ENCODE results near the gene CLEC20A.

CLEC20A gene

DNA sequence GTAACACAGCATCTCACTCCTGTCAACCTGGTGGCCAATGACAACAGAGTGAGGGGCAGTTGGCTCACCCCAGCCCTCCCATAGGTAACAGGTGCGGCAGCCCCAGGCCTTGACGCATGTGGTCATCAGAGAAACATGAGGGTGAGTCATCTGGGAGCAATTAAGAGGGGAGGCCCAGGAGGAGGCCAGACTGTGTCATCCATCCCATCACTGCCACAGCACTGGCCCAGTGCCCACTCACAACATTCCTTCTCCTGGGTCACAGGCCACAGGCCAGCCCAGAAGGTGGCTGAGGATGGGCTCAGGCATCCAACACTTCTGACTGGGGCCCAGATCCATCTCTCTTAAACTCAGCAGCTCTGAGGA is 33.3 kb upstream of the CLEC20A start:
- no peaks in the 10 kb centered on the region for H3F3A ChIP-seq (ENCODE audit: insufficient read depth, low read length)
- H2AFZ ChIP-seq (ENCODE audit: low read length), result no peak overlapping the region
- no peak overlapping the region for H3K4me2 ChIP-seq (ENCODE audit: low read depth, low read length)
- H3K9me3 ChIP-seq (replicated peaks; ENCODE audit: insufficient read depth, low read length), result no peaks in the 10 kb centered on the region
- no peaks in the 10 kb centered on the region for H3K27me3 ChIP-seq (replicated peaks; ENCODE audit: insufficient read depth, low read length)
- H3K79me2 ChIP-seq (ENCODE audit: low read length), result no peaks in the 10 kb centered on the region
- no peak overlapping the region for H3K9ac ChIP-seq (ENCODE audit: low read length)
- H3K27ac ChIP-seq (ENCODE audit: low read length), result no peak overlapping the region
- H4K20me1 ChIP-seq (ENCODE audit: insufficient read depth, low read length), result no peaks in the 10 kb centered on the region
- DNase-seq, result no peak
- no peaks in the 10 kb centered on the region for H3K36me3 ChIP-seq (replicated peaks; ENCODE audit: insufficient read depth, low read length)
- H3K9me2 ChIP-seq (replicated peaks; ENCODE audit: insufficient read depth, low read length), result no peaks in the 10 kb centered on the region
- TF ChIP-seq EZH2phosphoT487 (IDR thresholded peaks at IDR 0.05; ENCODE audit: low read length), result no peak
- TF ChIP-seq, protein P1, sequence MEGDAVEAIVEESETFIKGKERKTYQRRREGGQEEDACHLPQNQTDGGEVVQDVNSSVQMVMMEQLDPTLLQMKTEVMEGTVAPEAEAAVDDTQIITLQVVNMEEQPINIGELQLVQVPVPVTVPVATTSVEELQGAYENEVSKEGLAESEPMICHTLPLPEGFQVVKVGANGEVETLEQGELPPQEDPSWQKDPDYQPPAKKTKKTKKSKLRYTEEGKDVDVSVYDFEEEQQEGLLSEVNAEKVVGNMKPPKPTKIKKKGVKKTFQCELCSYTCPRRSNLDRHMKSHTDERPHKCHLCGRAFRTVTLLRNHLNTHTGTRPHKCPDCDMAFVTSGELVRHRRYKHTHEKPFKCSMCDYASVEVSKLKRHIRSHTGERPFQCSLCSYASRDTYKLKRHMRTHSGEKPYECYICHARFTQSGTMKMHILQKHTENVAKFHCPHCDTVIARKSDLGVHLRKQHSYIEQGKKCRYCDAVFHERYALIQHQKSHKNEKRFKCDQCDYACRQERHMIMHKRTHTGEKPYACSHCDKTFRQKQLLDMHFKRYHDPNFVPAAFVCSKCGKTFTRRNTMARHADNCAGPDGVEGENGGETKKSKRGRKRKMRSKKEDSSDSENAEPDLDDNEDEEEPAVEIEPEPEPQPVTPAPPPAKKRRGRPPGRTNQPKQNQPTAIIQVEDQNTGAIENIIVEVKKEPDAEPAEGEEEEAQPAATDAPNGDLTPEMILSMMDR (IDR thresholded peaks at IDR 0.05; ENCODE audit: low read length), result no peak
- no peak for TF ChIP-seq EZH2 (optimal IDR thresholded peaks at IDR 0.05; ENCODE audit: low read depth, low read length)
- H3K4me1 ChIP-seq (ENCODE audit: low read length), result 0 out of 2 replicates have a peak, but pooled peaks cover 3% of the 10 kb centered on the region
- no peak overlapping the region for H3K4me3 ChIP-seq (ENCODE audit: low read length)

DNA sequence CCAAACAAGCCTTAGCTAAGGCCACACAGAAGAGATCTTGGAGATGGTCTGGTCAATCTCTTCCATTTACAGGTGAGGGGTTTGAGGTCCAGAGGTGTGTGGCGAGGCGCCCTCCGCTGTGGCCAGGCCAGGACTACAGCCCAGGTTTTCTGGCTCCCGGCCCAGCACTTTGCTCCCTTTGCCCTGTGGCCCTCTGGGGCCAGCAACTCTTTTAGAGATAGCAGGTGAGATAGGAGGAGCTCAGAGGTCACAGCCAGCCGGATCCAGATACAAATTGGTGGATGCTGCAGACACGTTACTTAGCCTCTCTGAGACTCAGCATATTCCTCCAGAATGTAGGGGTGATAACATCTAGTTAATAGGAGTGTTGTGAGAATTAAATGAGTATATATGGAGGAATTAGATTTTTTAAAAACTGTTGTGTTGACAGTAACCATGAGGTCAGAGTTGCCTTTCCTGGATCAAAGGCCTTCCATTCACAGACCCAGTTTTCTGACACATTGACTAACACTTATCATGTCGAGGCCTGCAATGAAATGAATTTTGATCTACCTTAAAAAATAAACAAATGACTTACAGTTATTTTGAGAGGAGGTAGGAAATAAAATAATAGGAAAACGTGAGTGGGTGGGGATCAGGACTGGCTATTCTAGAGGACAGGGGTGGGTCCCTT is 32.7 kb upstream of the CLEC20A start:
- H3K27ac ChIP-seq (ENCODE audit: low read length), result no peak overlapping the region
- DNase-seq, result no peak
- H3K4me2 ChIP-seq (ENCODE audit: low read depth, low read length), result no peak overlapping the region
- no peak overlapping the region for H2AFZ ChIP-seq (ENCODE audit: low read length)
- H3K9me3 ChIP-seq (replicated peaks; ENCODE audit: insufficient read depth, low read length), result no peaks in the 10 kb centered on the region
- H3K27me3 ChIP-seq (replicated peaks; ENCODE audit: insufficient read depth, low read length), result no peaks in the 10 kb centered on the region
- H3K4me1 ChIP-seq (ENCODE audit: low read length), result 0 out of 2 replicates have a peak, but pooled peaks cover 3% of the 10 kb centered on the region
- no peaks in the 10 kb centered on the region for H3K36me3 ChIP-seq (replicated peaks; ENCODE audit: insufficient read depth, low read length)
- no peaks in the 10 kb centered on the region for H3F3A ChIP-seq (ENCODE audit: insufficient read depth, low read length)
- no peak overlapping the region for H3K4me3 ChIP-seq (ENCODE audit: low read length)
- TF ChIP-seq EZH2phosphoT487 (IDR thresholded peaks at IDR 0.05; ENCODE audit: low read length) (no peak), EZH2 (optimal IDR thresholded peaks at IDR 0.05; ENCODE audit: low read depth, low read length) (no peak)
- TF ChIP-seq, protein P1 (IDR thresholded peaks at IDR 0.05; ENCODE audit: low read length), result no peak
- no peaks in the 10 kb centered on the region for H4K20me1 ChIP-seq (ENCODE audit: insufficient read depth, low read length)
- no peaks in the 10 kb centered on the region for H3K79me2 ChIP-seq (ENCODE audit: low read length)
- no peaks in the 10 kb centered on the region for H3K9me2 ChIP-seq (replicated peaks; ENCODE audit: insufficient read depth, low read length)
- H3K9ac ChIP-seq (ENCODE audit: low read length), result no peak overlapping the region

DNA sequence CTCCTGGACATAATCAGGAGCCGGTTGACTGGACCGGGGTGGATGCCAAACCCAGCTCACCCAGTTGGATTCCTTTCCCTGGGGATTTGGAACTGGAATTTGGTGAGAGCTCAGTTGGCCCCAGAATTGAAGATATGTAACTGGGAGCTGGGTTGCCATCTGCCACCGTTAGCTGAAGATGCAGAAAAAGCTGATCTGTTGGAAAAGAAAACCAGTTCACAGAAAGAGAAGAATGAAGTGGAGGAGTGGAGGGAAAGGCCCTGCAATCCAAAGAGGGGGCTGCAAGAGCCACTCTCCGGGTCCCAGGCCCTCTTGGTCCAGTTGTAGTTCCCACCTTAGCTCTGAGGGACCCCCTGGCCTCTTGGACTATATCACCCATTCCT is 32.2 kb upstream of the CLEC20A start:
- H3K4me1 ChIP-seq (ENCODE audit: low read length), result 0 out of 2 replicates have a peak, but pooled peaks cover 3% of the 10 kb centered on the region
- H2AFZ ChIP-seq (ENCODE audit: low read length), result no peak overlapping the region
- no peak for TF ChIP-seq EZH2 (optimal IDR thresholded peaks at IDR 0.05; ENCODE audit: low read depth, low read length)
- TF ChIP-seq, protein P1 (IDR thresholded peaks at IDR 0.05; ENCODE audit: low read length), result no peak
- H3K27ac ChIP-seq (ENCODE audit: low read length), result no peak overlapping the region
- H3K9ac ChIP-seq (ENCODE audit: low read length), result no peak overlapping the region
- no peak overlapping the region for H3K4me2 ChIP-seq (ENCODE audit: low read depth, low read length)
- no peaks in the 10 kb centered on the region for H3K9me2 ChIP-seq (replicated peaks; ENCODE audit: insufficient read depth, low read length)
- DNase-seq, result no peak
- no peaks in the 10 kb centered on the region for H3K36me3 ChIP-seq (replicated peaks; ENCODE audit: insufficient read depth, low read length)
- no peaks in the 10 kb centered on the region for H3F3A ChIP-seq (ENCODE audit: insufficient read depth, low read length)
- no peaks in the 10 kb centered on the region for H3K9me3 ChIP-seq (replicated peaks; ENCODE audit: insufficient read depth, low read length)
- no peaks in the 10 kb centered on the region for H4K20me1 ChIP-seq (ENCODE audit: insufficient read depth, low read length)
- H3K27me3 ChIP-seq (replicated peaks; ENCODE audit: insufficient read depth, low read length), result no peaks in the 10 kb centered on the region
- no peaks in the 10 kb centered on the region for H3K79me2 ChIP-seq (ENCODE audit: low read length)
- H3K4me3 ChIP-seq (ENCODE audit: low read length), result no peak overlapping the region

Data from MM.1S (cell line).